Measurements from ENCODE around the gene MCF2L2.

DNA sequence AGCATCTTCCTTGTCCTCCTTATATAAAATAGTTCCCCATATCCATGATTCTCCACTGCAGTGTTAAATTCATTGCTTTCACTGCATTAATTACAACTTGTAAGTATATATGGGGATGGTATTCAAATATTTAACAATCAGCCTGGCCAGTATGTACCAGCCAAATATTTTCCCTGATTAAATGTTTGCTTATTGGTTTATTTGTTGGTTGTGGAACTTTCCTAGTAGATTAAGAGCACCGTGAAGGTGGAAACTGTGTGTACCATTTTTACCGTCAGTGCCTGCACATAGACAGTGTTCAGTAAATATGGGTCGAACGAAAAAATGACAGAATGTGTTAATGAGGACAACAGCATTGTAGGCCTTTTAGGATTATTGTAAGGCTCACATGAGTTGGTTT, 272.9 kb downstream of the MCF2L2 start:
- TF ChIP-seq EZH2 (IDR thresholded peaks at IDR 0.05) (no peak), POLR2AphosphoS5 (IDR thresholded peaks at IDR 0.05; ENCODE audit: borderline replicate concordance, low read depth, low read length) (no peak)

Data from SK-N-MC (cell line).